Parathyroid adenoma (tissue), 2 donors: ENCODE data around the gene SH3RF2.
A peak's percentile ranks its signal among the peaks of the same experiment; 100 is the strongest.

Experiments
- H2AFZ ChIP-seq: fragments of 300-600 bp; sonication (generic); one replicate; pipeline ENCODE4 v1.7.0; 2017; ENCODE audit warnings: antibody characterized with exemption, mild to moderate bottlenecking
- H3K27ac ChIP-seq: fragments of 300-600 bp; sonication (generic); one replicate; pipeline ENCODE4 v1.7.0; 2017
- H3K27me3 ChIP-seq: fragments of 300-600 bp; sonication (generic); one replicate; pipeline ENCODE4 v1.7.0; 2017; ENCODE audit warnings: low read length; ENCODE audit not compliant: control insufficient read depth, insufficient read depth
- H3K36me3 ChIP-seq: fragments of 300-600 bp; sonication (generic); one replicate; pipeline ENCODE4 v1.7.0; 2017; ENCODE audit warnings: low read length; ENCODE audit not compliant: control insufficient read depth, insufficient read depth
- H3K4me1 ChIP-seq: fragments of 300-600 bp; sonication (generic); one replicate; pipeline ENCODE4 v1.7.0; 2017; ENCODE audit warnings: control low read depth
- H3K4me2 ChIP-seq: fragments of 300-600 bp; sonication (generic); one replicate; pipeline ENCODE4 v1.7.0; 2017; ENCODE audit warnings: low read length
- H3K4me3 ChIP-seq: fragments of 300-600 bp; sonication (generic); one replicate; pipeline ENCODE4 v1.7.0; 2017; ENCODE audit warnings: low read depth, low read length
- H3K79me2 ChIP-seq: fragments of 300-600 bp; sonication (generic); one replicate; pipeline ENCODE4 v1.7.0; 2017; ENCODE audit warnings: control low read depth
- H3K9ac ChIP-seq: fragments of 300-600 bp; sonication (generic); one replicate; pipeline ENCODE4 v1.7.0; 2017; ENCODE audit warnings: mild to moderate bottlenecking
- H3K9me3 ChIP-seq: fragments of 300-600 bp; sonication (generic); one replicate; pipeline ENCODE4 v1.7.0; 2017; ENCODE audit warnings: low read length; ENCODE audit not compliant: control insufficient read depth
- CTCF ChIP-seq: fragments of 300-600 bp; sonication (generic); IDR thresholded peaks from one replicate; pipeline ENCODE4 v1.7.0; 2017; ENCODE audit warnings: antibody characterized with exemption, mild to moderate bottlenecking
- donor health status: primary hyperparathyroidism.

Gene SH3RF2

GRCh38 chr5:145999208-145999607, 62.8 kb downstream of the SH3RF2 start:
- H3K27ac ChIP-seq, result no peak overlapping the region
- TF ChIP-seq CTCF, result no peak
- H3K36me3 ChIP-seq, result no peaks in the 10 kb centered on the region
- H3K9ac ChIP-seq, result no peak overlapping the region
- H3K27me3 ChIP-seq, result no peaks in the 10 kb centered on the region
- H3K4me3 ChIP-seq, result no peak overlapping the region
- H3K9me3 ChIP-seq, result no peaks in the 10 kb centered on the region
- no peak overlapping the region for H3K4me2 ChIP-seq
- peaks cover 2% of the 10 kb centered on the region for H3K4me1 ChIP-seq
- no peak overlapping the region for H2AFZ ChIP-seq
- H3K79me2 ChIP-seq, result no peaks in the 10 kb centered on the region

DNA sequence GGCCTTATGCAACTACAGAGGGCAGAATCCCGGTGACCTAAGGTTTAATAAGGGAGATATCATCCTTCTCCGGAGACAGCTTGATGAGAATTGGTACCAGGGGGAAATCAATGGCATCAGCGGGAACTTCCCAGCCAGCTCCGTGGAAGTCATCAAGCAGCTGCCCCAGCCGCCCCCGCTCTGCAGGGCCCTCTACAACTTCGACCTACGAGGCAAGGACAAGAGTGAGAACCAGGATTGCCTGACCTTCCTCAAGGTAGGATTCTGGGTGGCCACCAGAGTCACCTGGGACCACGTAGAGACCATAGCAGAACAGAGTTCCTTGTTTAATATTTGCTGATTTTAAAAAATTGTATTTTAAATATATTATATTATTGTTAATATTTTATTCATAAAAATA, 63.7 kb downstream of the SH3RF2 start:
- H3K27me3 ChIP-seq, result no peaks in the 10 kb centered on the region
- no peak overlapping the region for H2AFZ ChIP-seq
- no peak for TF ChIP-seq CTCF
- no peaks in the 10 kb centered on the region for H3K9me3 ChIP-seq
- H3K9ac ChIP-seq, result no peak overlapping the region
- no peak overlapping the region for H3K4me3 ChIP-seq
- no peak overlapping the region for H3K27ac ChIP-seq
- H3K4me2 ChIP-seq, result no peak overlapping the region
- H3K4me1 ChIP-seq, result peaks cover 2% of the 10 kb centered on the region
- H3K79me2 ChIP-seq, result no peaks in the 10 kb centered on the region
- H3K36me3 ChIP-seq, result no peaks in the 10 kb centered on the region

- TF ChIP-seq CTCF, result no peak
- Histone ChIP-seq H3K79me2 (no peaks in the 10 kb centered on the region), H3K27me3 (no peaks in the 10 kb centered on the region), H3K4me2 (no peak overlapping the region), H3K9ac (no peak overlapping the region), H3K27ac (no peak overlapping the region), H3K36me3 (no peaks in the 10 kb centered on the region), H3K4me1 (peaks cover 2% of the 10 kb centered on the region), H2AFZ (no peak overlapping the region), H3K9me3 (no peaks in the 10 kb centered on the region), H3K4me3 (no peak overlapping the region)
These were observed 65.3 kb downstream of the SH3RF2 start for GRCh38 chr5:146001544-146002190.

- Histone ChIP-seq H3K4me1 (peaks cover 2% of the 10 kb centered on the region), H3K4me2 (no peak overlapping the region), H3K27me3 (no peaks in the 10 kb centered on the region), H2AFZ (no peak overlapping the region), H3K79me2 (no peaks in the 10 kb centered on the region), H3K9me3 (no peaks in the 10 kb centered on the region), H3K9ac (no peak overlapping the region), H3K4me3 (no peak overlapping the region), H3K27ac (no peak overlapping the region), H3K36me3 (no peaks in the 10 kb centered on the region)
- no peak for TF ChIP-seq CTCF
These were observed 66.1 kb downstream of the SH3RF2 start for GRCh38 chr5:146002491-146002890.

DNA sequence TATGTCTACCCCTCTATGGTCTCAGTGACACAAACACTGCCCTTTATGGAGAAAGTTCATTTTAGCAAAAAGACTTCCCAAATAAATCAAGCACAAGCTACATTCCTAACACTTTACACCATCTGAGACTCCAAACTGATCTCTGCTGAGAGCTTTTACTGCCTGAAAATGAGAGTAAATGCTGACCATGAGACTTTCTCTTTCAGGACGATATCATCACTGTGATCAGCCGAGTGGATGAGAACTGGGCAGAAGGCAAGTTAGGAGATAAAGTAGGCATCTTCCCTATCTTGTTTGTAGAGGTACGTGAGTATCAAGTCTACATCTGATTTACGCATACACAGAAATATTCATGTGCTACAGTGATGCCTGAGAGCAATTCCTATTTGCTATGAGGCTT, 67.5 kb downstream of the SH3RF2 start:
- no peaks in the 10 kb centered on the region for H3K36me3 ChIP-seq
- no peak overlapping the region for H3K9ac ChIP-seq
- H3K4me1 ChIP-seq, result peaks cover 2% of the 10 kb centered on the region
- no peak overlapping the region for H2AFZ ChIP-seq
- H3K79me2 ChIP-seq, result no peaks in the 10 kb centered on the region
- H3K4me3 ChIP-seq, result no peak overlapping the region
- peak overlapping the region; percentile 2 for H3K4me2 ChIP-seq
- no peak for TF ChIP-seq CTCF
- no peaks in the 10 kb centered on the region for H3K9me3 ChIP-seq
- H3K27me3 ChIP-seq, result no peaks in the 10 kb centered on the region
- H3K27ac ChIP-seq, result no peak overlapping the region
